Heart left ventricle (tissue), 13 donors: Measurements from ENCODE around the gene TNFAIP6.

Experiments
- POLR2A ChIP-seq, 2 donors: fragments of 450-650 bp; IDR thresholded peaks; one replicate each; pipeline ENCODE4 v1.6.1; 2017; ENCODE audit warnings: antibody characterized with exemption in 2 of 2, mild to moderate bottlenecking in 2 of 2, moderate library complexity in 2 of 2
- TF ChIP-seq, protein P1 (sequence below), 12 donors: fragments of 200-600 bp; sonication (generic) in 4 of 12; IDR thresholded peaks; one replicate each; pipeline versions ENCODE4 v1.5.0 to v1.8.0; 2018 to 2022; ENCODE audit warnings: antibody characterized with exemption in 12 of 12, mild to moderate bottlenecking in 5 of 12
- donor health status: ischemic (EF 13 %, LVEDD 7.1; RV severe dilation, severe dysfunction).
- donor health status: DM: no; HTN: yes; CAD: no.
- donor health status: DM: no; HTN: no; CAD: no.
- donor health status: ischemic (EF 25% LVEDD 6.9; RV normal size, moderate dysfunction).
- donor health status: ischemic (EF 25% LVEDD 5.7; RV mildly dilated, moderate dysfunction).
- donor health status: ischemic (EF 35%, LVEDD 5.7; RV mildly dilated, moderate dysfunction).
- donor health status: nonischemic (EF 11% LVEDD 7.7; RV severe dilation, severe dysfunction).
- donor health status: DM: yes; HTN: yes; CAD: no.
- donor health status: PGD.
- donor health status: ischemic (EF 29% LVEDD 5.4; RV normal size, mild dysfunction).
- donor health status: nonischemic (EF 23%, LVEDD 6.1; RV moderate dilation, normal function).

DNA sequence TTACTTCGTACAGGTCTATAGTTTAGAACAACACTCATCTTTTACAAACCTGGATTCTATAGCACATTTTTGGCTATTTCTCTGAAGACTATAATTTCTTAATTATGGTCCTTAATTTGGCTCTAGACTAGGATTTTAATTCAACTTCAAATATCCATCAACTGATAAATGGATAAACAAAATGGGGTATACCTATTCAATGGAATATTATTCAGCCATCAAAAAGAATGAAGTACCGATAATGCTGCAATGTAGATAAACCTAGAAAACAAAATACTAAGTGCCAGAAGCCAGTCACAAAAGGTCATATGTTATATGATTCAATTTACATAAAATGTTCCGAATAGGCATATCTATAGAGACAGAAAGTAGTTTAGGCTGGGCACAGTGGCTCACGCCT, 37.1 kb downstream of the TNFAIP6 start:
- TF ChIP-seq, protein P1, sequence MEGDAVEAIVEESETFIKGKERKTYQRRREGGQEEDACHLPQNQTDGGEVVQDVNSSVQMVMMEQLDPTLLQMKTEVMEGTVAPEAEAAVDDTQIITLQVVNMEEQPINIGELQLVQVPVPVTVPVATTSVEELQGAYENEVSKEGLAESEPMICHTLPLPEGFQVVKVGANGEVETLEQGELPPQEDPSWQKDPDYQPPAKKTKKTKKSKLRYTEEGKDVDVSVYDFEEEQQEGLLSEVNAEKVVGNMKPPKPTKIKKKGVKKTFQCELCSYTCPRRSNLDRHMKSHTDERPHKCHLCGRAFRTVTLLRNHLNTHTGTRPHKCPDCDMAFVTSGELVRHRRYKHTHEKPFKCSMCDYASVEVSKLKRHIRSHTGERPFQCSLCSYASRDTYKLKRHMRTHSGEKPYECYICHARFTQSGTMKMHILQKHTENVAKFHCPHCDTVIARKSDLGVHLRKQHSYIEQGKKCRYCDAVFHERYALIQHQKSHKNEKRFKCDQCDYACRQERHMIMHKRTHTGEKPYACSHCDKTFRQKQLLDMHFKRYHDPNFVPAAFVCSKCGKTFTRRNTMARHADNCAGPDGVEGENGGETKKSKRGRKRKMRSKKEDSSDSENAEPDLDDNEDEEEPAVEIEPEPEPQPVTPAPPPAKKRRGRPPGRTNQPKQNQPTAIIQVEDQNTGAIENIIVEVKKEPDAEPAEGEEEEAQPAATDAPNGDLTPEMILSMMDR (IDR thresholded peaks at IDR 0.05) = no peak
- no peak for TF ChIP-seq POLR2A (IDR thresholded peaks at IDR 0.05)
